ENCODE results near the gene DGKB. TPM values are rescaled to one million over a fixed set of nuclear protein-coding genes. Genes with fewer than 3 reads are reported as not detected.
"Not testable (repeated sequence)": the region's sequence is repeated elsewhere in the genome, so short reads cannot be mapped to it uniquely, and the experiment has no call there.

The DGKB gene
- polyA plus RNA-seq, 3 donors: 0.01 to 0.11 (median 0.06) TPM

- 82 to 92% (median 90%) methylated on average over 7 of the region's 7 CpGs for WGBS, 3 donors
- not testable (repeated sequence) for H3K27ac ChIP-seq (ENCODE audit: low read depth, low read length)
These were observed 443.7 kb downstream of the DGKB start for GRCh38 chr7:14458846-14459245.

- H3K27ac ChIP-seq (ENCODE audit: low read depth, low read length): no peak overlapping the region
- WGBS, 3 donors: 22 to 28% (median 27%) methylated on average over 13 of the region's 13 CpGs
These were observed 444.7 kb downstream of the DGKB start for GRCh38 chr7:14457568-14458453.

- 79 to 87% (median 82%) methylated on average over 4 of the region's 4 CpGs for WGBS, 3 donors
- H3K27ac ChIP-seq (ENCODE audit: low read depth, low read length): no peak overlapping the region
These were observed 453.3 kb downstream of the DGKB start for GRCh38 chr7:14449291-14449690.

- WGBS, 3 donors: 51 to 76% (median 58%) methylated on average over 3 of the region's 3 CpGs
- H3K27ac ChIP-seq (ENCODE audit: low read depth, low read length): no peak overlapping the region
These were observed 455.7 kb downstream of the DGKB start for GRCh38 chr7:14446829-14447228.

GRCh38 chr7:14446219-14446618, 456.3 kb downstream of the DGKB start:
- H3K27ac ChIP-seq (ENCODE audit: low read depth, low read length): no peak overlapping the region
- WGBS, 3 donors: 77 to 83% (median 79%) methylated on average over 1 of the region's 1 CpG

- H3K27ac ChIP-seq (ENCODE audit: low read depth, low read length): no peak overlapping the region
- 77 to 85% (median 83%) methylated on average over 2 of the region's 2 CpGs for WGBS, 3 donors
These were observed 464.2 kb downstream of the DGKB start for GRCh38 chr7:14438366-14438765.

- 70 to 79% (median 71%) methylated on average over 2 of the region's 2 CpGs for WGBS, 3 donors
- no peak overlapping the region for H3K27ac ChIP-seq (ENCODE audit: low read depth, low read length)
These were observed 465.7 kb downstream of the DGKB start for GRCh38 chr7:14436878-14437277.

GRCh38 chr7:14432924-14433323, 469.6 kb downstream of the DGKB start:
- no peak overlapping the region for H3K27ac ChIP-seq (ENCODE audit: low read depth, low read length)
- 38 to 60% (median 55%) methylated on average over 2 of the region's 2 CpGs for WGBS, 3 donors

- 78 to 93% (median 81%) methylated on average over 3 of the region's 3 CpGs for WGBS, 3 donors
- no peak overlapping the region for H3K27ac ChIP-seq (ENCODE audit: low read depth, low read length)
These were observed 471.6 kb downstream of the DGKB start for GRCh38 chr7:14430926-14431325.

- WGBS, 3 donors: 56 to 69% (median 64%) methylated on average over 1 of the region's 1 CpG
- H3K27ac ChIP-seq (ENCODE audit: low read depth, low read length): no peak overlapping the region
These were observed 477.0 kb downstream of the DGKB start for GRCh38 chr7:14425559-14425958.

GRCh38 chr7:14424675-14425074, 477.9 kb downstream of the DGKB start:
- WGBS, 3 donors: 95 to 100% (median 95%) methylated on average over 1 of the region's 1 CpG
- no peak overlapping the region for H3K27ac ChIP-seq (ENCODE audit: low read depth, low read length)

GRCh38 chr7:14420768-14421167, 481.8 kb downstream of the DGKB start:
- WGBS, 3 donors: 75 to 88% (median 80%) methylated on average over 5 of the region's 5 CpGs
- no peak overlapping the region for H3K27ac ChIP-seq (ENCODE audit: low read depth, low read length)

- 33 to 41% (median 39%) methylated on average over 2 of the region's 2 CpGs for WGBS, 3 donors
- H3K27ac ChIP-seq (ENCODE audit: low read depth, low read length): no peak overlapping the region
These were observed 483.0 kb downstream of the DGKB start for GRCh38 chr7:14419531-14419930.

GRCh38 chr7:14418633-14419032, 483.9 kb downstream of the DGKB start:
- 28 to 88% (median 65%) methylated on average over 1 of the region's 1 CpG for WGBS, 3 donors
- no peak overlapping the region for H3K27ac ChIP-seq (ENCODE audit: low read depth, low read length)

GRCh38 chr7:14414274-14414986, 488.1 kb downstream of the DGKB start:
- WGBS, 3 donors: 53 to 57% (median 54%) methylated on average over 3 of the region's 3 CpGs
- no peak overlapping the region for H3K27ac ChIP-seq (ENCODE audit: low read depth, low read length)

- WGBS, 3 donors: 64 to 65% (median 64%) methylated on average over 6 of the region's 6 CpGs
These were observed 495.1 kb downstream of the DGKB start for GRCh38 chr7:14407246-14408015.

GRCh38 chr7:14403587-14403986, 499.0 kb downstream of the DGKB start:
- H3K27ac ChIP-seq (ENCODE audit: low read depth, low read length): no peak overlapping the region
- WGBS, 3 donors: 57 to 77% (median 73%) methylated on average over 2 of the region's 2 CpGs

More at GRCh38 chr7:14407246-14408015, 495.1 kb downstream of the DGKB start:
- no peak overlapping the region for H3K27ac ChIP-seq (ENCODE audit: low read depth, low read length)

GRCh38 chr7:14400271-14400670, 502.3 kb downstream of the DGKB start:
- whole genome bisulfite sequencing, 3 donors: 56 to 60% (median 57%) methylated on average over 3 of the region's 3 CpGs
- no peak overlapping the region for H3K27ac ChIP-seq (ENCODE audit: low read depth, low read length)

- H3K27ac ChIP-seq (ENCODE audit: low read depth, low read length): no peak overlapping the region
These were observed 504.0 kb downstream of the DGKB start for GRCh38 chr7:14398526-14398925.
